SU-DHL-6 (cell line): ENCODE data around the gene TPI1.

Source experiments
- EZH2phosphoT487 ChIP-seq: fragments of 200-600 bp; sonication (generic), shearing (Covaris generic); conservative IDR thresholded peaks from 2 replicates; pipeline ENCODE4 v1.6.1; 2018; ENCODE audit warnings: mild to moderate bottlenecking, antibody characterized with exemption, low read length, moderate library complexity, mixed read lengths
- TF ChIP-seq, protein P1 (sequence below): fragments of 200-600 bp; sonication (generic); IDR thresholded peaks from one replicate; pipeline ENCODE4 v1.5.1; 2017; ENCODE audit warnings: antibody characterized with exemption, mild to moderate bottlenecking, low read length, moderate library complexity; ENCODE audit not compliant: insufficient read depth, poor library complexity, severe bottlenecking

- TF ChIP-seq, protein P1, sequence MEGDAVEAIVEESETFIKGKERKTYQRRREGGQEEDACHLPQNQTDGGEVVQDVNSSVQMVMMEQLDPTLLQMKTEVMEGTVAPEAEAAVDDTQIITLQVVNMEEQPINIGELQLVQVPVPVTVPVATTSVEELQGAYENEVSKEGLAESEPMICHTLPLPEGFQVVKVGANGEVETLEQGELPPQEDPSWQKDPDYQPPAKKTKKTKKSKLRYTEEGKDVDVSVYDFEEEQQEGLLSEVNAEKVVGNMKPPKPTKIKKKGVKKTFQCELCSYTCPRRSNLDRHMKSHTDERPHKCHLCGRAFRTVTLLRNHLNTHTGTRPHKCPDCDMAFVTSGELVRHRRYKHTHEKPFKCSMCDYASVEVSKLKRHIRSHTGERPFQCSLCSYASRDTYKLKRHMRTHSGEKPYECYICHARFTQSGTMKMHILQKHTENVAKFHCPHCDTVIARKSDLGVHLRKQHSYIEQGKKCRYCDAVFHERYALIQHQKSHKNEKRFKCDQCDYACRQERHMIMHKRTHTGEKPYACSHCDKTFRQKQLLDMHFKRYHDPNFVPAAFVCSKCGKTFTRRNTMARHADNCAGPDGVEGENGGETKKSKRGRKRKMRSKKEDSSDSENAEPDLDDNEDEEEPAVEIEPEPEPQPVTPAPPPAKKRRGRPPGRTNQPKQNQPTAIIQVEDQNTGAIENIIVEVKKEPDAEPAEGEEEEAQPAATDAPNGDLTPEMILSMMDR, result no peak
- TF ChIP-seq EZH2phosphoT487, result no peak
These were observed 52.3 kb downstream of the TPI1 start for GRCh38 chr12:6919588-6919987.
